B cell (primary cell): ENCODE measurements around the gene VAV2. TPM values are rescaled to one million over a fixed set of nuclear protein-coding genes. Genes with fewer than 3 reads are reported as not detected.

Experiments
- ATAC-seq: fragments of 200-7000 bp; cut with Tn5 transposase; one replicate; pipeline ENCODE4 v1.10.0; 2021; ENCODE audit warnings: low read depth, mild to moderate bottlenecking, moderate number of reproducible peaks, moderate library complexity
- CTCF ChIA-PET: fragments of 350-600 bp; sonication (Branson Sonifier 250); formaldehyde crosslinking; loops from one replicate; lab custom pipeline; 2021; ENCODE audit warnings: antibody characterized with exemption, inconsistent platforms; lab: Charles Lee
- POLR2A ChIA-PET: fragments of 350-600 bp; sonication (Branson Sonifier 250); formaldehyde crosslinking; loops from one replicate; lab custom pipeline; 2021; ENCODE audit warnings: antibody characterized with exemption; lab: Charles Lee
- DNase-seq: peaks from one replicate; pipeline ENCODE4 v3.0.0; 2013
- H2AFZ ChIP-seq: 2 replicates; pipeline ENCODE4 v1.6.1; 2012; ENCODE audit warnings: mild to moderate bottlenecking, low read depth, low read length; ENCODE audit not compliant: insufficient read depth, poor library complexity, severe bottlenecking
- H3K27ac ChIP-seq, 2 donors: 1 replicate in 1 of 2; 2 replicates in 1 of 2; pipeline ENCODE4 v1.5.1; 2012 to 2013; ENCODE audit warnings: low read length in 2 of 2, mild to moderate bottlenecking in 2 of 2, moderate library complexity in 1 of 2
- H3K27me3 ChIP-seq, 4 experiments: fragments of 200-600 bp in 1 of 4; sonication (generic) in 1 of 4; replicated peaks in 1 of 4; 1 replicate in 2 of 4; 2 replicates in 2 of 4; pipeline versions ENCODE4 v1.6.1 to v1.7.0; 2013 to 2016; ENCODE audit warnings: low read length in 3 of 4, mild to moderate bottlenecking in 2 of 4, mixed read lengths in 1 of 4, moderate library complexity in 1 of 4; ENCODE audit not compliant: insufficient read depth in 4 of 4, control insufficient read depth in 3 of 4; ENCODE audit errors: control extremely low read depth in 1 of 4
- H3K36me3 ChIP-seq, 2 experiments: replicated peaks in 1 of 2; 1 replicate in 1 of 2; 2 replicates in 1 of 2; pipeline versions ENCODE4 v1.6.1 to v1.7.1; 2013; ENCODE audit warnings: low read length in 1 of 2; ENCODE audit not compliant: insufficient read depth in 2 of 2, control insufficient read depth in 1 of 2; ENCODE audit errors: control extremely low read depth in 1 of 2, extremely low read depth in 1 of 2
- H3K4me1 ChIP-seq, 2 donors: fragments of 200-600 bp in 1 of 2; sonication (generic) in 1 of 2; 1 replicate in 1 of 2; 2 replicates in 1 of 2; pipeline versions ENCODE4 v1.5.1 to v1.6.1; 2013 to 2017; ENCODE audit warnings: low read length in 2 of 2; ENCODE audit not compliant: control insufficient read depth in 2 of 2, insufficient read depth in 2 of 2
- H3K4me2 ChIP-seq: replicated peaks from 2 replicates; pipeline ENCODE3; 2012; ENCODE audit warnings: mild to moderate bottlenecking, low read depth, low read length; ENCODE audit not compliant: poor library complexity, severe bottlenecking
- H3K4me3 ChIP-seq, 5 experiments: fragments of 200-600 bp in 1 of 5; sonication (generic) in 1 of 5; 1 replicate in 3 of 5; 2 replicates in 2 of 5; pipeline versions ENCODE4 v1.5.1 to v1.7.0; 2011 to 2016; ENCODE audit warnings: low read length in 4 of 5, mild to moderate bottlenecking in 4 of 5, low read depth in 2 of 5, control low read depth in 1 of 5, moderate library complexity in 1 of 5; ENCODE audit not compliant: insufficient read depth in 1 of 5; ENCODE audit errors: control extremely low read depth in 1 of 5, extremely low read depth in 1 of 5
- H3K79me2 ChIP-seq: fragments of 200-600 bp; sonication (generic); one replicate; pipeline ENCODE4 v1.6.0; 2016; ENCODE audit warnings: low read length; ENCODE audit not compliant: control insufficient read depth, insufficient read depth
- H3K9ac ChIP-seq: fragments of 200-600 bp; sonication (generic); 2 replicates; pipeline ENCODE4 v1.6.1; 2017; ENCODE audit warnings: mild to moderate bottlenecking, low read length, moderate library complexity
- H3K9me3 ChIP-seq, 3 donors: one replicate each; pipeline versions ENCODE4 v1.6.1 to v1.7.1; 2013; ENCODE audit warnings: low read length in 2 of 3; ENCODE audit not compliant: control insufficient read depth in 2 of 3, insufficient read depth in 1 of 3; ENCODE audit errors: control extremely low read depth in 1 of 3
- H4K20me1 ChIP-seq: 2 replicates; pipeline ENCODE4 v1.6.0; 2012; ENCODE audit warnings: mild to moderate bottlenecking, low read length; ENCODE audit not compliant: insufficient read depth, control insufficient read depth, poor library complexity, severe bottlenecking
- H3K27ac Mint-ChIP-seq: one replicate; pipeline ENCODE4 v1.8.0; 2021; ENCODE audit warnings: mixed read lengths
- H3K27me3 Mint-ChIP-seq: one replicate; pipeline ENCODE4 v1.8.0; 2021; ENCODE audit warnings: mixed read lengths
- H3K4me1 Mint-ChIP-seq: one replicate; pipeline ENCODE4 v1.8.0; 2021; ENCODE audit warnings: mixed read lengths
- H3K4me3 Mint-ChIP-seq: one replicate; pipeline ENCODE4 v1.8.0; 2021; ENCODE audit warnings: mixed read lengths
- H3K9me3 Mint-ChIP-seq: one replicate; pipeline ENCODE4 v1.8.0; 2022; ENCODE audit warnings: mixed read lengths; ENCODE audit not compliant: insufficient read depth
- EZH2 ChIP-seq: IDR thresholded peaks from 2 replicates; pipeline ENCODE4 v1.6.1; 2012; ENCODE audit warnings: borderline replicate concordance, low read depth, mild to moderate bottlenecking, moderate library complexity, low read length; ENCODE audit not compliant: insufficient read depth, poor library complexity, severe bottlenecking
- WGBS: methylation state at CpG from one replicate; pipeline ENCODE4 v1.1.5; 2013; ENCODE audit warnings: missing lambda C conversion rate; ENCODE audit not compliant: insufficient coverage; 5-methylcytosine and 5-hydroxymethylcytosine counted together
- intact Hi-C: fragments of 100-400 bp; cut with micrococcal nuclease; formaldehyde crosslinking; loops from one replicate; pipeline ENCODE4 v1.10.0; 2022
- polyA plus RNA-seq: library from polyadenylated mRNA; depleted of rRNA; stranded (reverse); fragments of >200 nt; gene quantifications from 2 replicates; pipeline ENCODE4 v1.2.3, GENCODE V29; 2012
- total RNA-seq, 2 donors: library from RNA; stranded (reverse); fragments of 120-200 nt in 1 of 2; gene quantifications; 1 replicate in 1 of 2; 2 replicates in 1 of 2; pipeline versions ENCODE4 v1.2.3 to v1.2.4, GENCODE V29; 2013 to 2022
- TF ChIP-seq, protein P1 (sequence below): fragments of 200-600 bp; IDR thresholded peaks from one replicate; pipeline ENCODE4 v1.8.0; 2022; ENCODE audit warnings: antibody characterized with exemption, mild to moderate bottlenecking

VAV2 gene
- total and polyA plus RNA-seq, 2 donors (not counting 1 experiment from before 2014, with no cell fraction given): 34.4 to 128 TPM

DNA sequence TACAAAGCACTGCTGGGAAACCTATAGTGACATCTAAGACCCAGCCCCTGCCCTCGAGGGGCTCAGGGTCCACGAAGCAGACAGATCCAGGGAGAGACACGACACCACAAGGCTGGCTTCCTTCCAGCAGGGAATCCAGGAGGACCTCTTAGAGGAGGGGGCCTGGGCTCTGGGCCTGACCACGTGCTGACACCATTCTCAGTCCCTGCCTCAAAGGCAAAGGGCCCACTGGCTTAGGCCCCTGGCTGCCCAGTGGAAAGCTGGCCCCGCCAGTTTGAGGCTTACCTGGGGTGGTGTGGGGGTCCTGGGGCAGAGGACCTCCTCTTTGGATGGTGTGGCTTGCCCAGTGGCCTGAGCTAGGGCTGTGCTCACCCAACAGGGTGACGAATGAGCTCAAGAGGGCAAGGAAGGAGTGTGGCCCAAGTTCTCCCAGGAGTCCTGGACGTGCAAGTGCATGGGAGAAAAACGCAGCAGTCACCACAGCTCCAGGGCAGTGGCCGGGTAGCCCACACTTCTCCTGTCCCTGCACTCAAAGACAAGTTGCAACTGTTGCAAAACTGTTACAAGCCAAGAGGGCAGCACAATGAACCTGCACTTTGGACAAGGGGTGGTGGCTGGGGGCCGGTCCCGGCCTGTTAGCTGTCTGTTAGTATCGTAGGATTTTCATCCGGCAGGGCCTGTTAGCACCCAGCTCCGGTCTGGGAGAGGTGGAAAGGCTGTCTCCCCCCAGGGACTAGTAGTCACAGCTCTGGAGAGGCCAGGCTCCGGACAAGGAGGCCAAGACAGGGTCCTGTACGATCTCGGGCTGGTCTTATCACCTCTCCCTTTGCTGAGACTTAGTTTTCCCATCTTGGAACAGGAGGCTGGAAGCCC is 252.5 kb downstream of the VAV2 start:
- ChIA-PET POLR2A (no interaction called here), CTCF (interaction anchor here (1.2 to 2.6 kb wide), 2 partner anchors 13 to 41 kb away, joined by 3 to 12 read pairs; no protein-coding TSS in a partner anchor)
- Histone ChIP-seq H3K36me3 (no peaks in the 10 kb centered on the region), H3K4me1 (peaks cover 17 to 31% of the 10 kb centered on the region in 2 donors), H3K27ac (no peak overlapping the region), H3K79me2 (no peaks in the 10 kb centered on the region), H4K20me1 (no peaks in the 10 kb centered on the region), H3K4me2 (no peak overlapping the region), H3K4me3 (no peak overlapping the region), H3K27me3 (no peaks in the 10 kb centered on the region), H2AFZ (no peak overlapping the region), H3K9ac (no peak overlapping the region), H3K9me3 (no peaks in the 10 kb centered on the region)
- Mint-ChIP-seq H3K27me3 (peaks cover 15% of the 10 kb centered on the region), H3K4me1 (peaks cover 27% of the 10 kb centered on the region), H3K27ac (no peak overlapping the region), H3K9me3 (no peaks in the 10 kb centered on the region), H3K4me3 (peak overlapping the region; percentile 32)
- intact Hi-C loops: loop anchor here (5.0 kb wide), 1 partner anchor 48 kb away; no protein-coding TSS in a partner anchor
- ATAC-seq: no peak
- TF ChIP-seq EZH2: no peak
- TF ChIP-seq, protein P1, sequence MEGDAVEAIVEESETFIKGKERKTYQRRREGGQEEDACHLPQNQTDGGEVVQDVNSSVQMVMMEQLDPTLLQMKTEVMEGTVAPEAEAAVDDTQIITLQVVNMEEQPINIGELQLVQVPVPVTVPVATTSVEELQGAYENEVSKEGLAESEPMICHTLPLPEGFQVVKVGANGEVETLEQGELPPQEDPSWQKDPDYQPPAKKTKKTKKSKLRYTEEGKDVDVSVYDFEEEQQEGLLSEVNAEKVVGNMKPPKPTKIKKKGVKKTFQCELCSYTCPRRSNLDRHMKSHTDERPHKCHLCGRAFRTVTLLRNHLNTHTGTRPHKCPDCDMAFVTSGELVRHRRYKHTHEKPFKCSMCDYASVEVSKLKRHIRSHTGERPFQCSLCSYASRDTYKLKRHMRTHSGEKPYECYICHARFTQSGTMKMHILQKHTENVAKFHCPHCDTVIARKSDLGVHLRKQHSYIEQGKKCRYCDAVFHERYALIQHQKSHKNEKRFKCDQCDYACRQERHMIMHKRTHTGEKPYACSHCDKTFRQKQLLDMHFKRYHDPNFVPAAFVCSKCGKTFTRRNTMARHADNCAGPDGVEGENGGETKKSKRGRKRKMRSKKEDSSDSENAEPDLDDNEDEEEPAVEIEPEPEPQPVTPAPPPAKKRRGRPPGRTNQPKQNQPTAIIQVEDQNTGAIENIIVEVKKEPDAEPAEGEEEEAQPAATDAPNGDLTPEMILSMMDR: no peak
- whole genome bisulfite sequencing: 89% methylated on average over 17 of the region's 17 CpGs
- no peak for DNase-seq
